Activated CD8-positive, alpha-beta memory T cell treated with anti-CD3 and anti-CD28 coated beads for 24 hours (primary cell): Measurements from ENCODE around the gene USF1.
"Not testable (repeated sequence)": the region's sequence is repeated elsewhere in the genome, so short reads cannot be mapped to it uniquely, and the experiment has no call there.

Source experiments
- DNase-seq: peaks from one replicate; pipeline ENCODE4 v3.0.0-alpha.2; 2020

The USF1 gene

GRCh38 chr1:161047436-161048420, 2.0 kb upstream of the USF1 start:
- no peak for DNase-seq

GRCh38 chr1:161046605-161047228, 940 bp upstream of the USF1 start:
- DNase-seq: no peak

GRCh38 chr1:161044908-161045735, 655 bp downstream of the USF1 start:
- peak; percentile 79 for DNase-seq

GRCh38 chr1:161044535-161044907, 1.3 kb downstream of the USF1 start:
- DNase-seq: no peak

- DNase-seq: no peak
Measured at GRCh38 chr1:161039546-161039945, 6.2 kb downstream of the USF1 start.

- no peak for DNase-seq
Measured at GRCh38 chr1:161039154-161039545, 6.6 kb downstream of the USF1 start.

- peak; percentile 92 for DNase-seq
Measured at GRCh38 chr1:161038523-161039153, 7.1 kb downstream of the USF1 start, which contains the start of gene TSTD1. Gene TSTD1, minus strand, starts transcription at chr1:161038964. Its CDS starts 75 bp downstream, at chr1:161038889.

GRCh38 chr1:161037661-161038522, 7.9 kb downstream of the USF1 start:
- DNase-seq: no peak

GRCh38 chr1:161033751-161034150, 12.0 kb downstream of the USF1 start:
- DNase-seq: no peak

- DNase-seq: no peak
Measured at GRCh38 chr1:161032409-161032808, 13.4 kb downstream of the USF1 start.

- no peak for DNase-seq
Measured at GRCh38 chr1:161031874-161032273, 13.9 kb downstream of the USF1 start.

GRCh38 chr1:161029466-161029865, 16.3 kb downstream of the USF1 start:
- DNase-seq: not testable (repeated sequence)

- DNase-seq: not testable (repeated sequence)
Measured at GRCh38 chr1:161026954-161027353, 18.8 kb downstream of the USF1 start.

GRCh38 chr1:161022432-161022831, 23.3 kb downstream of the USF1 start:
- DNase-seq: not testable (repeated sequence)

GRCh38 chr1:161021970-161022353, 23.8 kb downstream of the USF1 start:
- no peak for DNase-seq

GRCh38 chr1:161021165-161021969, 24.4 kb downstream of the USF1 start:
- peak; percentile 89 for DNase-seq

GRCh38 chr1:161020509-161021164, 25.1 kb downstream of the USF1 start, which contains the start of gene F11R:
Gene F11R, minus strand, starts transcription at chr1:161021152. Its CDS starts 79 bp downstream, at chr1:161021073.
- no peak for DNase-seq

GRCh38 chr1:161019751-161020495, 25.9 kb downstream of the USF1 start:
- no peak for DNase-seq

GRCh38 chr1:161019111-161019660, 26.6 kb downstream of the USF1 start:
- DNase-seq: not testable (repeated sequence)
